Measurements from ENCODE around the gene PSTK.
A peak's percentile ranks its signal among the peaks of the same experiment; 100 is the strongest.

The PSTK gene

DNA sequence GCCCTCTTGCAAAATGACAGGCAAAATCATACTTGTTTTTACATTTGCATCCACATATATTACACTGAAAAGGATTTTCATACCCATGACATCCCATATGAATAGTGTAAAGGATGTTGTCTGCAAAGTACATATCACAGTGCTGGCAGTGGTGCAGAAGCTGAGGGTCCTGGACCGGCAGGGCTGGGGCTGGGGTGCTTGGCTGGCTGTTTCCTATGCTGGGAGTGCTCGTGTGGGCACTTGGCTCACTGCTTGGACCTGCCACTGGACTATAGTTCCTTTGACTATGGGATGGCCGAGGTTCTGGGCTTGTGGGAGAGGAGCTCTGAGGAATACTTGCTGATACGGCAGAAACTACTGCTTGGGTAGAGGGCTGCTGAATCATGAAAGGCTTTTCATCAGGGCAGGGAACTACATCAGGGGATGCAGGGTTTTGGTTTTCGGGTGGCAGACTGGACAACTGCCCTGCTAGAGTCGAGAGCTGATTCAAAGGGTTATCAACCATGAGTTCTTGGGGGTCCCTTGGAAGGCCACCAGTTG lies 13.7 kb downstream of the PSTK start:
- no peak for DNase-seq

DNA sequence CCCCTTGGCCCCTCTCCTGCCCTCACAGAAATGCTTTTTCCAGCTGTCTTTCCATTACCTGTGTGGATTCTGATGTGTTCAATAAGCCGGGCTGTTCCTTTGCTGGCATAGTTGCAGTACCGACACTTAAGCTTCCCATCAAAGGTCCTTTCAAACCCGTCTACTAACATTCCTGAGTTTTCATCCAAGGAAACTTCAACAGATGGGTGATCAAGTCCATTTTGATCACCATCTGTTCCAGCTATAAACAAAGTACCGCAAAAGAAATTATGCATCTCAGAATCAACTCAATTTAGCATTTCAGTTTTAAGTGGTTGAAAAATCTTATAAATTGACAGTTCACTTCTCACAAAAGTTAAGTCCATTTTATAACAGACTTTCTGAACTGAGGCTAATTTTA lies 15.7 kb downstream of the PSTK start:
- DNase-seq = no peak

DNA sequence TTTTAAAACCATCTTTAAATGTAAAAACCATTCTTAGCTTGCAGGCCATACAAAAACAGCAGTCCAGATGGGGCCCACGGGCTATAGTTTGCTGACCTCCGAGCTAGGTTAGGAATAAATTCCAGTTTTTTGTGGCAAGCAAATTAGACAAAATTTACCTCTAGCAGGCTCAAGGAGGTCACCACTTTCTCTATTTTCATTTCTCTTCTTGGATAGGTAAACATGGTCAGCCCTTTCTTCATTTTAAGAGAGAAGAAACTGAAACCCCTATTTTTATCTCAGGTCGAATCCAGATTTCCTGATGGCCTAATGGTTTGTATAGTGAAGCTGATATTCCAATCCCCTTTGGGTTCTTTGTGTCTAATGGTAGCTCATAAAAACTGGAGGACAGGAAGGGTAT lies 17.7 kb downstream of the PSTK start:
- DNase-seq = no peak

DNA sequence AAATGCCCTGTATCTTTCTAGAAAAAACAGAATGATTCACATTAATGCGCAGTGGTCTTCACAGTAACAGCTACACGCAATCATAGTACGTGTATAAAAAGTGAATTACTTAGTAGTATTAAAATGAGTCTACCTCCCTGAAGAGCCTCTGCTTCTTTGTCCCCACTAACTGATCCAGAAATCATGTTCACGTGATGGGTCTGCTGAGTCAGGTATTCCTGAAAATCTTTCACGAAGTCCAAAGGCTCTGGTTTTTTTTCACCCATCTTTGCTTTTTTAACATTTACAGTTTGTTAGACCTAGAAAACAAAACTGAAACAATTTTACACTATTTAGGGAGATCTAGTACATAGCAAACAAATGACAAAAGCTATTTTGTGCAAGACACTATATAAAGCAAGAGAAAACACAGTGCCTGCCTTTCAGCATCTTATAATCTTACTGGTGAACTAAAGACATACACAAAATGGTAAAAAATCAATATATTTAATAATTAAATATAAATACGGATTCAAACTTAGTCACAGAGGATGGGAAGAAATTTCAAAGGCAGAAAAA lies 18.2 kb downstream of the PSTK start:
- DNase-seq = no peak

DNA sequence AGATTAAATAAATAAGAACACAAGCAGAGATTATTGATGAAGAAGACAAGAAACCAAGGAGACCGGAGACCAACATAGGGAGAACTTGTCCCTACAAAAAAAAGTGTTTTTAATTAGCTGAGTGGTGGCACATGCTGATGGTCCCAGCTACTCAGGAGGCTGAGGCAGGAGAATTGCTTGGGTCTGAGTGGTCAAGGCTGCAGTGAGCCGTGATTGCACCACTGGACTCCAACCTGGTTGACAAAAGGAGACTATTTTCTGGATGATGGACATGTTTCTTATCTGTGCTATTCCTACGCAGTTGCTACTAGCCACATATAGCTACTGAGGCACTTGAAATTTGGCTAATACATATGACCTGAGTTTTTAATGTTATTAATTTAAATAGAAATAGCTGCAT lies 18.7 kb downstream of the PSTK start:
- DNase-seq = no peak

DNA sequence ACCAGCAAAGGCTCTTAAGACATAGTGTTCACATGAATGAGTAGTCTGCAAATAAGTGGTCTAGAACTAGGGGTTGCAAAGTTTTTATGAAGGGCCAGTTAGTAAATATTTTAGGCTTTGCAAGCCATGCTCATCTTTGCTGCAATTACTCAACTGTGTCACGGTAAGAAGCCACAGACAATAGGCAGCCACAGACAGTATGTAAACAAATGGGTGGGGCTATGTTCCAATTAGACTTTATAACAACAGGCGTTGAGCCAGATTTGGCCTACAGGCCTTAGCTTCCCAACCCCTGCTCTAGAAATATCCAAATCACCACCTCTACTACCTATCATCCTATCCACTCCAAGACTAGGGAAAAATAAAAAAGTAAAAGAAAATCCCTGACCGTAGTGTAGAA lies 19.1 kb downstream of the PSTK start:
- no peak for DNase-seq

DNA sequence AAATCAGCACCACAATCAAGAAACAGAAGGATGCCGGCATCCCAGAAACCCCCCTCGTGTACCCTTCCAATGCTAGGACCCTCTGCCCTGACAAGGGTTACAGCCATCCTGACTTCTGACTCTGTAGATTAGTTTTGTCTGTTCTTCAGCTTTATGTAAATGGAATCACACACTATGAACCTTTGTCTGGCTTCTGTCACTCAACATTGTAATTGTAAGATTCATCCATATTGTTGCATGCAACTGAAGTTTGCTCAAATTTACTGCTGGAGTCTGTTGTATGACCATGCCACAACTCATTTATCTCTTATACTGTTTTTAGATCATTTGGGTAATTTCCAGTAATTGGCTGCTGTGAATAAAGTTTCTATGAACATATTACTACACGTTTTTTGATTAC lies 20.0 kb downstream of the PSTK start:
- no peak for DNase-seq

DNA sequence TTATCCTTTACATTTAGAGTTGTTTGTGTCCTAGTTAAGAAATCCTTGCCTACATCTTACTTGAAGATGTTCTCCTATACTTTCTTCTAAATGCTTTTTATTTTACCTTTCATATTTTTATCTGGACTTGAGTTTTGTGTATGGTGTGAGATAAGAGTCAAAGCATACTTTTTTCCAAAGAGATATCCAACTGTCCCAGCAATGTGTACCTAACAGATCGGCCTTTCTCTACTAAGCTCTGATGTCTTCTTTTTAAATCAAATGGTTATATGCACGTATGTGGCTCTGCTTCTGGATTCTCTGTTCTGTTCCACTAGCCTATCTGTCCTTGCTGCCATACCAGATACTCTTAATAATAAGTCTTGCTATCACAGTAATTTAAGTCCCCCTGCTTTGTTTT lies 21.2 kb downstream of the PSTK start:
- DNase-seq = no peak

DNA sequence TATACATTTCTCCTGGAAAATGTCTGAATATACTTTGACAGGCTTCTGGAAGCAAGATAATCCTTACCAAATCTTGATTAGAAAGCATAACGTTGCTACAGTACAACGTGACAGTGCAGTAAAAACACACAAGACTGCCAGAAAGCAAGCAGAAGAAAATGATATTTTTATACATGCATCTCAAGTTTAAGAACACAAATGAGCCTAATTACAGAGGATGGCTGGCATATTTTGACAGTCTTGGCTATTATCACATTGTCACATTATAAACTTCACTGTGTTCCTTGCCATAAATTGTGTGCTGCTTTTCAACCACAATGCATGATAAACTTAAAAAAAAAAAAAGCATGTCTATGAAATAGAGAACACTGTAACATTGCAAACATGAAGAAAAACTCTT lies 24.1 kb downstream of the PSTK start:
- DNase-seq = no peak

DNA sequence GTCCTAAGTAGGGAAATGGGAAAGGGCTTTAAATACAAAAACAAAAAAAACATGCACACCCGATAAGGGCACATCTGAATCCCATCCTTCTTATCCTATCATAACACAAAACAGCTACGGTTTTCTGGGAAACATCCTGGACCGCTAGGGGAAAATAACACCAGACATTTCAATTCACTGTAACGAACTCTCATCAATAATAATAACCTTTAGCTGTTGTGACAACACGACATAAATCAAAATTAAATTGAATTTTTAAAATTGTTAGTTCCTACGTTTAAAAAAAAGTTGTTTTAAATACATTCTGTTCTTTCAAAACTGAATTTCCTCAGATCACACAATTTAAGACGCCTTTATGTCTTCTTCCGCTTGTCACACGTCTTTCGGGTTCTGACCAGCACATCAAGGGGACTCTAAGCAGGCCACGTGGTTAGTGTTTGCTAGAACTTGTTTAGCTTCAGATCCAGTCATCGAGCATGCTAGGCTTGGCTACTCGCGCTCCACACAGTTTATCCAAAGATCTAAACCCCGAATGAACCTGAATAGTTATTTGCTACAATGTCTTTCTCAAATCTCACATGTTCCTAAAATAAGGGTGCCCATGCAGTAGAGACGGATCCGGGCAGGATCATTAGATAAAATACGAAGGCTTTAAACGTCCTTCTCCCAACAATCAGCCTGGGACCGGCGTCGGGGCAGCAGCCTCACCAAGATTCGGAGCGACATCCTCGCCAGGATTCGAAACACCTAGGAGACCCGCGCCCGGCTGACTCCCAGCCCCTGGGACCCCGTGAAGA lies 27.6 kb downstream of the PSTK start:
- no peak for DNase-seq

DNA sequence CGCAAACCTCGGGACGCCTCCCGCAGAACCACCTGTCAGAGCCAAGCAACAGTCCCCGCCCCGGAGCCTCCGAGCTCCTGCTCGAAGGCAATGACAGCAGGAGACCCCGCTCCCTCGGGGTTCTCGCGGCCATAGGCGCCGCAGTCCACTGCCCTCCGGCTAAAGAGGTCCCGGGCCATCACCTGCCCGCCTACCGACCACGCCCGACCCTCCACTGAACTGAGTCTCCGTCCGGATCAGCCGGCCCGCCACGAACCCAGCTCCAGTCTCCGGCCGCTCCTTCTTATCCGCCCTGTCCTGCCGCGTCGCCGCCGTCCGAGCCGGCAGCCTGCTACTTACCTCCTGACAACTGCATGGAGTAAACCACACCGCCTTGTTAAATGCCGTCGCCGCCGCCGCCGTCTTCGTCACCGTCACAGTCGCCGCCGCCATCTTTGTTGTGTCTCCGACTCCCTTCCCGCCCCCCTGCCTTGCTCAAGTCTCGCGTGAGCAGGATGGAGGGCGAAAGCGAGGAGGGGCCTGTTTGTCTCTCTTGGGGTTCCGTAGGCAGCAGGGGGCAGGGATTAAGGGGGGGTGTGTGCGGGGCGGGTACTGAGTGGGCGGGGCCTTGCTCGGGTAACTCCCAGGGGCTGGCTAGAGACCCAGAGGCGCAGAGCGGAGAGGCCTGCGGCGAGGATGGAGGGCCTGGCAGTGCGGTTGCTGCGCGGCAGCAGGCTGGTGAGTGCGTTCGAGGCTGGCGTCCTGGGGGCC lies 28.3 kb downstream of the PSTK start, which contains the start of the genes ACADSB and IKZF5:
Gene ACADSB, plus strand, starts transcription at position 652 of the 750 bp plus-strand sequence. Its CDS starts 24 bp downstream, at position 676.
Gene IKZF5, minus strand, starts transcription at position 441 of the 750 bp plus-strand sequence. CDS start 10,170 bp downstream, outside the sequence.
- peak; percentile 92 for DNase-seq

DNA sequence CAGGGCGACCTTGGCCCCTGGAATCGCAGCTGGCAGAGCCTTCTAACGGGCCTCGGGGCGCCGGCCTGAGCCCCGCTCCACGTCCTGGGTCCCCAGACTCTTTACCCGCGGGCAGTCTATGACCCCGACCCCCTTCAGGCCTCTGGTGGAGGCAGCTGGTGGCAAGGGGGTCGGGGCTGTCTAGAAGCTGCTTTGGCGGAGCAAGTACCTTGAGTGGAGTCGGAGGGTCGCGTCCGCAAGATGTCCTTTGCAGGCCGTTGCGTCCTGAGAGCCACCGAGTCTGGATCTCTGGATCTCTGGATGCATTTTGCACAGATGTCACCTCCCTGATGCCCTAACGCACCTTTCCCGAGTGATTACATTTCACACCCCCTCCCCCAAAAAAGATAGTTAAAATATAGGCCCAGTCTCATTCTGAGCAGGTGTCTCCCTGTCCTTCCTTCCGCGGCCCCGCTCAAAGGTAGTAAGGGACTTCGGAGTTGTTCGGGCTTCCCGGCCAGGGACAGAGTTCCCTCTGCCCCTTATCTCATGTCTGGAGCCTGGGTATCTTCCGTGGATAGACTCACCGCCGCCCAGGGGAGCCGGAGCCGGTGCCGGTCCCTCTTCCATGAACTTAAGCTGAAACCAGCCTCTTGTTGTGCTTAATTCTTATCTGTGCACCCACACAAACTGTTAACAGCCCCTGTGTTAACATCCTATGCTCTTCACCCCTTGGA lies 29.1 kb downstream of the PSTK start:
- DNase-seq = no peak

DNA sequence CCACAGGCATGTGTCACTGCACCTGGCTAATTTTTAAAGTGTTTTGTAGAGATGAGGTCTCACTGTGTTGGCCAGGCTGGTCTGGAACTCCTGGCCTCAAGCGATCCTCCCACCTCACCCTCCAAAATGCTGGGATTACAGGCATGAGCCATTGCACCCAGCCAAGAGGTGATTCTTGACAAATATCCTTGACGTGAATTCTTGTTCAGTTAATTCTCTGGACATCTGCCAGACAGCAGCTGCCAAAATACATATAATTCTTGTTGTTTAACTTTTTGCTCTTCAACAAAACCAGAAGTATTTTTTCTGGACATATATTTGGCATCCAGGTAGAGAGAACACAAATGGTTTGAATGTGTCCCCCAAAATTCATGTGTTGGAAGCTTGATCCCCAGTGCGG lies 31.8 kb downstream of the PSTK start:
- DNase-seq = no peak

DNA sequence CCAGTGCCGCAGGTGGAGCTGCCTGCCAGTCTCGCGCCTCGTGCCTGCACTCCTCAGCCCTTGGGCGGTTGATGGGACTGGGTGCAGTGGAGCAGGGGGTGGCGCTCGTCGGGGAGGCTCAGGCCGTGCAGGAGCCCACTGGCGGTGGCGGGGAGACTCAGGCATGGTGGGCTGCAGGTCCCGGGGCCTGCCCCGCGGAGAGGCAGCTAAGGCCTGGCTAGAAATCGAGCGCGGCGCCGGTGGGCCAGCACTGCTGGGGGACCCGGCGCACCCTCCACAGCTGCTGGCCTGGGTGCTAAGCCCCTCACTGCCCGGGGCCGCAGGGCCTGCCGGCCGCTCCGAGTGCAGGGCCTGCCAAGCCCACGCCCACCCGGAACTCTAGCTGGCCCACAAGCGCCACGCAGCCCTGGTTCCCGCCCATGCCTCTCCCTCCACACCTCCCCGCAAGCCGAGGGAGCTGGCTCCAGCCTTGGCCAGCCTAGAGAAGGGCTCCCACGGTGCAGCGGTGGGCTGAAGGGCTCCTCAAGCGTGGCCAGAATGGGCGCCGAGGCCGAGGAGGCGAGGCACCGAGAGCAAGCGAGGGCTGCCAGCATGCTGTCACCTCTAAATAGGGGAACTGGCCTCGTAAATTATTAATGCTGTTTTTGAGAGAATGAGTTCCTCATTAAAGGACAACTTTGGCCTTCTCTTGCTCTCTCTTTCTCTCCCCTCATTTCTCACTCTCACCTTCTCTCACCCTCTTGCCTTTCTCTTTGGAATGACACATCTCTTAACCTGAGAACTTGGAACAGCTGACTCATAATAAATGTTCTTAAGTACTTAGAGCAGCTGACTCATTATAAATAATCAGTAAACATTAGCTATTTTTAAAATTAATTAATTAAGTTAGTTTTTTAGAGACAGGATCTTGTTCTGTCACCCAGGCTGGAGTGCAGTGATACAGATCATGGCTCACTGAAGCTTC lies 33.5 kb downstream of the PSTK start:
- no peak for DNase-seq

DNA sequence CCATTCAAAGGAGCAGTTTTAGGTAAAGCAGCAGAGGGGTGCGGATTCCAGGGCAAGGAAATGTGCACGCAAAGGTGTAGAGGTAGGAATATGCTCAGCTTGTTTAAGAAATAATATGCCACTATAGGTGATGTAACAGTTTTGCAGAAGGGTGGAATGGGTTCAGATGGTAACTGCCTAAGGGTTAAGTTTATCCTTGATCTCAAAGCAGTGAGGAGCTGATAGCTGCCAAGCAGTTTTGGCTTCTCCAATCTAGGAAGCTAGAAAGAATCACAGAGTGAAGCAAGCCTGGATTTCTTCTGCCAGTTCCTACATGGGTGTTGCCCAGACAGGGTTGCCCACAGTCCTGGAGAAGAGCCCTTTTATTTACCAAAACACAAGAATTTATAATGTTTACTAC lies 34.6 kb downstream of the PSTK start:
- DNase-seq = no peak

DNA sequence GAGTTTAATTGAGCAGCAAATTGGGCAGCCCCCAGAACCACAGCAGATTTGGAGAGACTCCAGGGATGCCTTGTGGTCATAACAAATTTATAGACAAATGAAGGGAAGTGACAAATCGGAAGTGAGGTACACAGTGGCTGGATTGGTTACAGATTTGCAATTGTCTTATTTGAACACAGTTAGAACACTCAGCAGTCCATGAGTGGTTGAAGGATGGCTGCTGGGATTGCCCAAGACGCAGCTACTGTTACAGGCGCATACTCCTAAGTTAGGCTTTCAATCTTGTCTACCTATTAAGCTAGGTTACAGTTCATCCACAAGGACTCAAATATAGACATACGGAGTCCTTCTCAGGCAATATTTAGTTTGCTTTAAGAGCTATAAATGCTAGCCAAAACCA lies 36.0 kb downstream of the PSTK start:
- no peak for DNase-seq

DNA sequence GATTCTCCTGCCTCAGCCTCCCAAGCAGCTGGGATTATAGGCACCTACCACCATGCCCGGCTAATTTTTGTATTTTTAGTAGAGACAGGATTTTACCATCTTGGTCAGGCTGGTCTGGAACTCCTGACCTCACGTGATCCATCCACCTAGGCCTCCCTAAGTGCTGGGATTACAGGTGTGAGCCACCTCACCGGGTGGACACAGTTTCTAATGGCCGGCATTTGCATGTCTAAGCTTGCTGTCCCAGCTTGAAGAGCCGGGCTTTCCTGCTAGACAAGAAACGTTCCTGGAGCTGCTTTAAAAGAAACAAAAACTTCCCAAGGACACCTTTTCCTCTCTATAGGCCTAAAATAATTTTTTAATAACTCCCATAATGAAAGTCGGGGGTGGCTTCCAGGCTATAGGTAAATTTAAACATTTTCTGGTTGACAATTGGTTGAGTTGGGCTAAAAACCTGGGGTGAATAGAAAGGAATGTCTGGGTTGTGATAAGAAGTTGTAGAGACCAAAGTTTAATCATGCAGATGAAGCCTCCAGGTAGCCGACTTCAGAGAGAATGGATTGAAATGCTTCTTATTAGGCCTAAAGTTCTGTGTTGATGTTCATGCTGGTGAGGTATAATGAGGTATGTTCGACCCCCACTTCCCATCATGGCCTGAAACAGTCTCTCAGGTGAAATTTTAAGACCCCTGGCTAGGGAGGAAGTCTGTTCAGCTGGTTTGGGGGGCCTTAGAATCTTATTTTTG lies 37.4 kb downstream of the PSTK start:
- DNase-seq = no peak

DNA sequence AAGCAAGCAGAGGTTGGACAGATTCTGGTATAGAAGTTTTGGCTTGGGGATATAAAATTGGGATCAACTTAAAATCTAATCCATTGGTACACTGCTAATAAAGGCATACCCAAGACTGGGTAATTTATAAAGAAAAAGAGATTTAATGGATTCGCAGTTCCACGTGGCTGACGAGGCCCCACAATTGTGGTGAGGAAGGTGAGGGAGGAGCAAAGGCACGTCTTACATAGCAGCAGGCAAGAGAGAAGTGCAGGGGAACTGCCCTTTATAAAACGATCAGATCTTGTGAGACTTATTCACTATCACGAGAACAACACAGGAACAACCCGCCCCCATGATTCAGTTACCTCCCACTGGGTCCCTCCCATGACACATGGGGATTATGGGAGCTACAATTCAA lies 38.3 kb downstream of the PSTK start:
- DNase-seq = no peak

DNA sequence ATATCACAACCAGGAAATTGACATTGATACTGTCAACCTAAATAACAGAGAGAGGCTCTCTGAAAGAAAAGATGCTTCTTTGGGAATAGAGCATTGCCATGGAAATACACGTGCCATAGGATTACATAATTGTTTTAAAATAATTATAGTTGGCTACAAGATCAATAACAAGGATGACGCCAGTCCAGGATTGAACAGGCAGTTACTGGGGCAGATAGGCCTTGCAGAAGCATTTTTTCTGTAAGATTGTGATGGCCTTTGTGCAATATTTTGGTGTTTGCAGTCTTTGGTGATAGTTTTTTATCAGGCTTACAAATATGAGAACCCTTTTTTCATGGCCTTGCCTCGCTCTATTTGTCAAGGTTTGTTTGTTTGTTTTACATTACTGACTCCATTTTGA lies 39.1 kb downstream of the PSTK start:
- DNase-seq = no peak

DNA sequence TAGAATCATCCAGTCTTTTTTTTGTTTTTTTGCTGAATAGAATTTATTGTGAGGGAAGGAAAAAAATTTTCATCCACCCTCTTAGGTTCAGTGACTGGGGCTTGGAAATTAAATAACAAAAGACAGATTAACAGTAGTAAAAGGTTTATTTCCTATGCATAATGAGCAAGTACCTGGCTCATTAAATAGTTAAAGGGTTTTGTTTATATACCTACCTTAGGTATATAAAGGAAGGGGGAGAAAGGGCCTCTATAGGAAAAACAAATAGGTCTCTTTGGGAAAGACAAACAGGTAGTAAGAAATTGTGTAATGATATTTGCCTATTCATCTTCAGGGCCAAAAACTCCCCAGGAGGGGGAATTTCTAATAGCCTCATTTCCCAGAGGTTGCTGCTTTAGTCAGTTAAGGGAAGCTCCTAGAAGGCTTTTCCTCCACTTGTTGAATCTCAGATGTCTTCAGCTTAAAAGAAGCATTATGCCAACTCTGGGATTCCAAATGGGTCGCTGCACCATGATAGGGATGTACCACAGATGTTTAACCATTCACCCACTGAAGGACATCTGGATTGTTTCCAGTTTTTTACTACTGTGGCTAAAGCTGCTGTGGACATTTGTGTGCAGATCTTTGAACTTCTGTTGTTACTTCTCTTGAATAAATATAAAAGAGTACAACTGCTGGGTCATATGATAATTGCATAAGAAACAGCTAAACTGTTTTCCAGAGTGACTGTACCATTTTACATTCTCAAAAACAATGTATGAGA lies 39.9 kb downstream of the PSTK start:
- DNase-seq = no peak
